AG10803 (cell line): ENCODE data around the gene TRAPPC2B.

Experiments
- DNase-seq: peaks from one replicate; pipeline ENCODE4 v3.0.0; 2010; ENCODE audit warnings: low read depth
- H3K4me3 ChIP-seq: 2 replicates; pipeline ENCODE4 v1.5.1; 2011; ENCODE audit warnings: mild to moderate bottlenecking, low read length, control low read depth
- CTCF ChIP-seq: conservative IDR thresholded peaks from 2 replicates; pipeline ENCODE4 v1.5.1; 2011; ENCODE audit warnings: mild to moderate bottlenecking, low read length, control low read depth, inconsistent platforms

Gene TRAPPC2B

GRCh38 chr19:57321751-57322150 lies 41.6 kb upstream of the TRAPPC2B start:
- no peak for DNase-seq
- peak overlapping the region; percentile 87 for H3K4me3 ChIP-seq
- TF ChIP-seq CTCF: no peak

GRCh38 chr19:57324992-57325391 lies 38.4 kb upstream of the TRAPPC2B start:
- TF ChIP-seq CTCF: no peak
- H3K4me3 ChIP-seq: no peak overlapping the region
- no peak for DNase-seq

- no peak overlapping the region for H3K4me3 ChIP-seq
- DNase-seq: no peak
- TF ChIP-seq CTCF: no peak
These were observed 35.4 kb upstream of the TRAPPC2B start for GRCh38 chr19:57327993-57328392.

GRCh38 chr19:57334191-57334590 lies 29.2 kb upstream of the TRAPPC2B start:
- TF ChIP-seq CTCF: no peak
- H3K4me3 ChIP-seq: no peak overlapping the region
- DNase-seq: peak; percentile 12

- no peak overlapping the region for H3K4me3 ChIP-seq
- no peak for TF ChIP-seq CTCF
- DNase-seq: no peak
These were observed 24.5 kb upstream of the TRAPPC2B start for GRCh38 chr19:57338877-57339276.

GRCh38 chr19:57342582-57342981 lies 20.8 kb upstream of the TRAPPC2B start:
- no peak for DNase-seq
- no peak for TF ChIP-seq CTCF
- no peak overlapping the region for H3K4me3 ChIP-seq

GRCh38 chr19:57348136-57348535 lies 15.2 kb upstream of the TRAPPC2B start:
- TF ChIP-seq CTCF: no peak
- no peak overlapping the region for H3K4me3 ChIP-seq
- peak; percentile 81 for DNase-seq
